GM18517 (cell line): ENCODE measurements around the gene HIKESHI.

Source experiments
- ATAC-seq: cut with Tn5 transposase; IDR thresholded peaks from one replicate; pipeline ENCODE4 v1.9.1; 2021; ENCODE audit warnings: mild to moderate bottlenecking, moderate library complexity; ENCODE audit not compliant: unreplicated experiment

Gene HIKESHI

DNA sequence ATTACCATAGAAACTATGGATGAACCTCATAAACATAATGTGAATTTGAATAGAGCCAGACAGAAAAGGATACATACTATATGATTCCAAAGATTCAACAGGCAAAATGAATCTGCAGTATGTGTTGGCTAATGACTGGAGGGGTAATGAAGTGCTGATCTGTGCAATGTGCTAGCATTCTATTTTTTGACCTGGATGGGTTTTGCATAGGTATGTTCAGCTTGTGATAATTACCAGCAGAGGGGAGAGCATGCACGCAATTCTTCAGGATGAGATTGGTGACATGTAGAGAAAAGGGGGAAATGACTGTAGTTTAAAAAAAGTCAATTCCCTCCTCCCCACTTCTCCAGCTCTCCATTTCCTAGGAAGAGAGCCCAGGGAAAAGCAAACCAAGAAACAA, 72.0 kb downstream of the HIKESHI start:
- no peak for ATAC-seq

GRCh38 chr11:86374586-86374985, 72.5 kb downstream of the HIKESHI start, which contains the start of gene CCDC81:
CCDC81 (plus strand) TSS chr11:86374887; CDS start chr11:86375164, 277 bp downstream.
- no peak for ATAC-seq

DNA sequence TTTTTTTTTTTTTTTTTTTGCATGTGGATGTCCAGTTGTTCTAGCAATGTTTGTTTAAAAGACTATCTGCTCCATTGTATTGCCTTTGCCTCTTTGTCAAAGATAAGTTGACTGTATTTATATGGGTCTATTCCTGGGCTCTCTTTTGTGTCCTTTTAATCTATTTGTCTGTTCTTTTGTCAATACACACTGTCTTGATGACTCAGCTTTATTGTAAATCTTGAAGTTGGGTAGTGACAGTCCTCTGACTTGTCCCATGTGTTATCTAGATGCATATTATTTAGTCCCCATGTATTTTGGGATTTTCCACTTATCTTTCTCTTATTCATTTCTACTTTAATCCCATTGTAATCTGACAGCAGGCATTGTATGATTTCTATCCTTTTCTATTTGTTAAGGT, 75.9 kb downstream of the HIKESHI start:
- no peak for ATAC-seq

DNA sequence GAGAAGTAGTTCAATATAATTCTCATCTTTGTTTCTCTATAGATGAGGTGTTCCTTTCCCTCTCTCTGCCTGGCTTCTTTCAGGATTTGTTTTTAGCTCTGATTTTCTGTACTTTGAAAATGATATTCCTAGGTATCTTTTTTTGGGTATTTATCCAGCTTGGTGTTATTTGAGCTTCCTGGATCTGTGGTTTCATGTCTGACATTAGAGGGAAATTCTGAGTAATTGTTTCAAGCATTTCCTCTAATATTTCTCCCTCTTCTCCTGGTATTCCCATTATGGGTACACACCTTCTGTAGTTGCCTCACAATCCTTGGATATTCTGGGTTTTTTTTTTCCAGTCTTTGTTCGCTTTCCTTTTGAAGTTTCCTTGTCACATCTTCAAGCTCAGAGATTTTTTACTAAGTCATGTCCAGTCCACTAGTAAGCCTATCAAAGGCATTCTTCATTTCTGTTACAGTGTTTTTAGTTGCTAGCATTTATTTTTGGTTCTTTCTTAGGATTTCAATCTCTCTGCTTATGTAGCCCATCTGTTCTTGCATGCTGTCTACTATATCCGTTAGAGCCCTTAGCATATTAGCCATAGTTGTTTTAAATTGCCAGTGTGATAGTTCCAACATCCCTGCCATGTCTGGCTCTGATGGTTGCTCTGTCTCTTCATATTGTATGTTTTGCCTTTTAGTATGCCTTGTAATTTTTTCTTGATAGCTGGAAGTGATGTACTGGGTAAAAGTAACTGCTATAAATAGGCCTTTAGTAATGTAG, 78.4 kb downstream of the HIKESHI start:
- no peak for ATAC-seq

GRCh38 chr11:86383041-86383955, 81.3 kb downstream of the HIKESHI start:
- ATAC-seq: no peak

- ATAC-seq: no peak
These were observed 84.2 kb downstream of the HIKESHI start for GRCh38 chr11:86386283-86386682.

- ATAC-seq: no peak
These were observed 84.7 kb downstream of the HIKESHI start for GRCh38 chr11:86386746-86387145.

GRCh38 chr11:86388198-86388597, 86.2 kb downstream of the HIKESHI start:
- no peak for ATAC-seq

- ATAC-seq: no peak
These were observed 88.4 kb downstream of the HIKESHI start for GRCh38 chr11:86390487-86390886.

GRCh38 chr11:86395061-86395551, 93.1 kb downstream of the HIKESHI start:
- ATAC-seq: no peak
